HG02759 (cell line): ENCODE results near the gene SETD5.
"Not testable (repeated sequence)": the region's sequence is repeated elsewhere in the genome, so short reads cannot be mapped to it uniquely, and the experiment has no call there.

Experiments
- ATAC-seq: cut with Tn5 transposase; IDR thresholded peaks from one replicate; pipeline ENCODE4 v1.9.1; 2021; ENCODE audit warnings: mild to moderate bottlenecking, moderate library complexity; ENCODE audit not compliant: unreplicated experiment

The SETD5 gene

DNA sequence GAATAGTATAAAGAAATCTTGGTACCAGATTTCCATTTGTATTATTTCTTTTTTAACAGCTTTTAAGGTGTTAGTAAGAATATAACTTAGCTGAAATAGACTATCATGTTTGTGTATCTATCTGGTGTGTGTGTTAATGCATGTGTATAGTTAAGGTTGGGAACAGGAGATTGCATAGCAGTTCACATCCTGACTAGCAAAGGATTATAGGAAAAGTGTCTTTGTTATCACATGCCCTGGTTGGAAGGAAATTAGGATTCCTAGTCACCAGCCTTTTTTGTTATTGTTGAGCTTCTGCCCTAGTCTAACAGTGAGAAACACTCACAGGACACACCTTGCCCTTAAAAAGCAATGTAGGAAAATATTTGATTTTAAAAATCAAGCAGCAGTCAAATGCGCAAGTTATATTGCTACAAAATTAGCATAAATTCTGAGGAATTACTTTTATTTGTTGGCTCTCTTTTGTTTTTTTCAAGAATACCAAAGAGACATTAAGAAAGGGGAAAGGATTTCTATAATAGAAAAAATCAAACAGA is 58.2 kb downstream of the SETD5 start:
- ATAC-seq: no peak

DNA sequence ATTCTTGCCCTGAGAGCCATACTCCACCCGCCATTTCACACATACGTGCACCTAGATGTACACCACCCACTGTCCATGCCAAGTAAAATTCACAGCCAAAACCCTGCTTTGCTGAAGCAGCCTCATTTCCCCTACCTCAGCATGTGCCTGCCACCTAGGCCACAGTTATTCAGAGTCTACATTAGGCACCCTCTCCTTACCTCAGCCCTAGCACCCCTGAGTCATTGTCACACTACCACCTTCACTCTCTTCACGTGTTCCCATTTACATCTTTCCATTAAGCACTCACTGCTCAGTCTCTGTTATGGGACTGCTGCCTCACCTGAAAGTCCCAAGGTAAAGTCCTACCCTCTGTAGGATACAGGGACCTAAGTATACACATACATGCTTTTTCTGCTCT is 70.0 kb downstream of the SETD5 start:
- ATAC-seq: no peak

DNA sequence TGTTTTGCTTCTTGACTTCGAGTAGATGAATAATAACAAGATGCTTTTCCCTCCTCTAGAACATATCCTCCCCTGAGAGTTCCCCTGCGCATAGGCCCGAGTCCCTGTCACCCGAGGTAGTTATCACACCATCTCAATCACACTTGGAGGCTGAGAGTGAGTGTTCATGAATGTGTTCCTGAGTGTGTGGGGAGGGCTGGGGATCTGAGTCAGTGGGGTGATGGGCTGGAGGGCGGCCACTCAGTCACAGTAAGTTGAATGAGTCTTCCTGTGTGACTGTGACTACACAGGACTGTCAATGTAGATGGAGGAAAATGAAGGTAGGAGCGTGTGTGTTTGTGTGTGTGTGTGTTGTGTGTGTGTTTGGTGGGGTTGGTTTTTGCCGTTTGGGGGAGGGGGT is 71.0 kb downstream of the SETD5 start:
- no peak for ATAC-seq

DNA sequence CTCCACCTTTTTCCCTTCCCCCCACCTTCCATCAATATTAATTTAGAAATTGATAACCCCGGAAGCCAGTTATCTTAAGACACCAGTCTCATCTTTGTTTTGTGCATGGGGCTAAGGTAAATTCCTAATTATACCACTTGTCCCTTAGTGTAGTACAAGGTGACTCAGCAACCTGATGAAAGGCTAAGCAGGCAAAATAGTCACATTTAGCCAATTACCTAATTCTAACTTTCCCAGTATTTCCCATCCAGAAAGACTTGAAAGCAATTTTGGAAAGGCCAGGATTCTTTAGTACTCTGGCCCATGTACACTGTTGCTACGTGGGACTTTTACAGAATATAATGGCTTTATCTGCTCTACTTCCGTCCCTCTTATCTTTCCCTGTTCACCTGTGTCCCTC is 72.6 kb downstream of the SETD5 start:
- ATAC-seq: no peak

DNA sequence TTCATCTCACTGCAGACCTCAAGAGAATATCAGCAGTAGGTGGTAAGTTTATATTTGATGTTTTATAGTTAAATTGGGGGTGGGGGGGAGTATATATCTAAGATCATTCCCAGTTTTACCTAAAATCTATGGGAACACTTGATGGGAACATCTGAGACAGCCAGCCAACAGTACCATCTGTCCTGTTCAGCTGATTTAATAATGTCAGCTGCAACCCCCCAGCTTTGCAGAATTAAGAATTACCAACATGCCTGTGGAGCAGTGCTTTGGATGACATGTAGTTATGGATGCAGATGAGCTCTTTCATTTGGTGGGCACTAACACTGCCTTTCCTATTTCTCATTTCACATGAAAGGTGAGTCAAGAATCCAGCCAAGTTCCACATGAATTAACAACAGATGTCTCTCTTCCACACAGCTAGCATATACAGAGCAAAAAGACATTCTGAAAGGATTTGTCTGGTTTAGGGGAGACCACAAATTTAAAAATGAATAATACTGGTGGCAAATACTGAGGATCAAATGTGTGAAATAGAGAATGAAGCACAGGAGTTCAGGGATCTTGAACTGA is 76.2 kb downstream of the SETD5 start:
- ATAC-seq: no peak

DNA sequence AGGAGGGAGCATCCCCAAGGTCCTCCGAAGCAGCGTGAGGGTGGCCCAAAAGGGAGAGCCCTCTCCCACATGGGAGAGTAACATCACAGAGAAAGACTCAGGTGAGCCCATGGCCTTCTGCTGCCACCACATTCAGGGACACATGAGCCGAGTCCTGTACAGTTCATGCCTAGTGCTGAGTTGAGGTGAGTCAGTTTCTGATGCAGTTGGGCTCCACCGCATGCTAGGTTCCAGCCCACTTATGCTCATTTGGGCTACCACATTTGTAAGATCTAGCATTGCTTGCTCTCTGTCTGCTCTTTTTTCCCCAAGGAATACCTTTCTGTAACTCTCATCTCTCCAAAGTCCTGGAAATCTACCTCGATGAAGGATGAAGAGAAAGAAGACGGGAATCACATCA is 77.1 kb downstream of the SETD5 start:
- no peak for ATAC-seq

DNA sequence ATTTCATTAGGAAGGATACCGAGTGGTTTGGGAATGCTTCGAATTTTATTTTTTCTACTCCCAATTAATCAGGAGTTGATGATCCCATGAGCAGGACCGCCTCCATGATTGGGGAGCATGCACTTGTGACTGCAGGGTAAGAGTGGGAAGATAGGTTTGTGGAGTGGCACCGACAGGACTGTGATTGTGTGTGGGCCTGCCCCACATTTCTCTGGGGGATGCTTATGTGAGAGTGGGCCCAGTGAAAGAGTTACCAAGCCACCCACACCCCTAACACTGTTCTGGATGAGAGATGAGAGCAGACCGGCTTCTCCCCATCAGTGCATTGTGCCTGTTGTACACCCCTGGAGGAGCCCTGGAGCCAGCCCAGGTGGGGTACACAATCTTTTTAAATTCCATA is 79.5 kb downstream of the SETD5 start:
- ATAC-seq: no peak

DNA sequence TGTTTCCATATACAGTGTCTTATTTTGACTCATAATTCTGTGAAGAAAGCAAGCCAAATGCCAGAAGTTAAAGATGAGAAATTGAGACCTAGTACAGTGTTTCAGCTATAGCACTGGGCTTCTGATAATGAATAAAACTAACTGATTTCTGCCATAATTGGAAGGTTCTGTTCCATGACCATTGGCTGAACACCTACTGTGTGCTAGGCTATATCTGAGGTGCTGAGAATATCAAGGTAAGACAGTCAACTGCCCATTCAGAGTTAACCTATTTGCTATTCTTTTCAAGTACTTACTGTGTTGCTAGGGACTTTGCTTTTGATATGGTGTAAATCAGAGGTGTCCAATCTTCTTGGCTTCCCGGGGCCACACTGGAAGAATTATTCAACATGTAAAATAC is 82.8 kb downstream of the SETD5 start:
- ATAC-seq: no peak

DNA sequence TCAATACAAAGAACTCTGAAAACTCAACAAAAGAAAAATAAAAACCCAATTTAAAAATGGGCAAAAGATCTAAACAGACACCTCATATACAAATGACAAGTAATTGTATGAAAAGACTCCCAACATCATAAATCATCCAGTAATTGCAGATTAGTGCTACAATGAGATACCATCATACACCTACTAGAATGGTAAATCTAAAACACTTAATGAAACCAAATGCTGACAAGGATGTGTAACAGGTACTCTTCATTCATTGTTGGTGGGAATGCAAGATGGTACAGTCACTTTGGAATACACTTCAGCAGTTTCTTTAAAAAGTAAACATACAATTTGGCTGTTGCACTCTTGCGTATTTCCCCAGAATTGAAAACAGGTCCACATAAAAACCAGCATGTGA is 87.8 kb downstream of the SETD5 start:
- ATAC-seq: no peak

DNA sequence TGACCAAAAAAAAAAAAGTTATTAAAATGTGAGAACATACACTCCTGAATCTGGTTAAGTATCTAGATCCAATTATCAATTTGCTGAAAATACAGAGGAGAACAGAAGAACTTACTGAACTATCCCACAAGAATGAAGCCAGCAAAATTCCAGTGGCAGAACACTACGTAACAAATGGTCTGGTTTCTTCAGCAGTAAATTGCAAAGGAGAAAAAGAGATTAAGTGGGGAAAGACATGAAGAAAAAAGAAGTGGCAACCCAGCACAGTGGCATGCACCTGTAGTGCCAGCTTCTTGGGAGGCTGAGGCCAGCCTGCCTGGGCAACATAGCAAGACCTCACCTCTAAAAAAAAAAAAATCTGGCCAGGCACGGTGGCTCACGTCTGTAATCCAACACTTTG is 94.1 kb downstream of the SETD5 start:
- no peak for ATAC-seq

DNA sequence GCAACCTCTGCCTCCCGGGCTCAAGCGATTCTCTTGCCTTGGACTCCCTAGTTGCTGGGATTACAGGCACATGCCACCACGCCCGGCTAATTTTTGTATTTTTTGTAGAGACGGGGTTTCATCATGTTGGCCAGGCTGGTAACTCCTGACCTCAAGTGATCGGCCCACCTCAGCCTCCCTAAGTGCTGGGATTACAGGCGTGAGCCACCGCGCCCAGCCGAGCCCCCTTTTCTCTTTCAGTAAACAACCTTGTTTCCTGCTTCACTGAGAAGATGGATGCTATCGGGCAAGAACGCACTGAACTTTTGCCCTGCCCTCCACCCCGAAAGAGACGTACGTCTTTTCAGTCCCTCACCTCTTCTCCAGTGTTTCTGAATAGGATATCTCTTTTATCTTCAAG is 96.6 kb downstream of the SETD5 start:
- ATAC-seq: not testable (repeated sequence)

DNA sequence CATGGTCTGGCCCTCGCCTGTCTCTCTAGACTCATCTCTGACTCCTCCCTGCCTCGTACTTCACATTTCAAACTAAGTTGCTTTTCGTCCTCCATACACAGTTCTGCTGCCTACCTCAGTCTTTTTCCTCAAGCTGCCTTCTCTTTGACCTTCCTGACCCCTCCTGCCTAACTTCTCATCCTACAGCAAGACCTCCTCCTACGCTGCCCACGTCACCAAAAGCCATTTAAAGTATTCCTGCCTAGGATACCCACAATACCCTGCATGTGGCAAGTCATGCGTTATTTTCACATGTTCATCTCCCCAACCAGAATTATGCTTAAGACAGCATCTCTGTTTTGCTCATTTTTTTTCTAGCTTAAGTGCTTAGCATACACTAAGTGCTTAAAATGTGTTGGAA is 99.5 kb downstream of the SETD5 start:
- no peak for ATAC-seq

DNA sequence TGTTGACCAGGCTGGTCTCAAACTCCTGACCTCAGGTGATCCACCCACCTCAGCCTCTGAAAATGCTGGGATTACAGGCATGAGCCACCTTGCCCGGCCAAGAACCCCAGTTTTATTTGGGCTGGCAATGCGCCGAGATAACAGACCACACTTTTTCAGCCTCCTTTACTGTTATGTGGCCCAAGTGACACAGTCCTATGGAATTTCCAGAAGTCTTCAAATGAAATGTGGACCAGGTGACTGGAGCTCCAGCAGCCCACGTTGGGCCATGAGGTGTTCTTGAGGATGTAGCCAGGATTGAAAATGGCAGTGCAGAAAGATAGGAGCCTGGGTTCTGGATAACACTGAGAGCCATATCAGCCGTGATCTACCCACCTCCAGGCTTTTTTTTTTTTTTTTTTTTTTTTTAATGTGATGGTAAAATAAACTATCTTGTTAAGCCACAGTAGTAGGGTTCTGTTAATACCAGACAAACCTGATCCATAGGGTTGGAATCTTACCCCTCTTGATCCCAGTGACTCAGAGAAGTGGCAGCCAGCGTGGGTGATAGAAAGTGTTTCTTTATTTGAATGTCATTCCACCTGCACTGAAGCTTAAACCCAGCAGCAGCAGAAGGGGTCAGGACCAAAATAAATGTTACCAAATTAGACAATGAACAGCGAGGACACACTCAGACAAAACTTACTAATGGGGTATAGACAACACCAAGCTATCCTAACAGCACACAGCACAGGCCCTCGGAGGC is 100.6 kb downstream of the SETD5 start:
- no peak for ATAC-seq

DNA sequence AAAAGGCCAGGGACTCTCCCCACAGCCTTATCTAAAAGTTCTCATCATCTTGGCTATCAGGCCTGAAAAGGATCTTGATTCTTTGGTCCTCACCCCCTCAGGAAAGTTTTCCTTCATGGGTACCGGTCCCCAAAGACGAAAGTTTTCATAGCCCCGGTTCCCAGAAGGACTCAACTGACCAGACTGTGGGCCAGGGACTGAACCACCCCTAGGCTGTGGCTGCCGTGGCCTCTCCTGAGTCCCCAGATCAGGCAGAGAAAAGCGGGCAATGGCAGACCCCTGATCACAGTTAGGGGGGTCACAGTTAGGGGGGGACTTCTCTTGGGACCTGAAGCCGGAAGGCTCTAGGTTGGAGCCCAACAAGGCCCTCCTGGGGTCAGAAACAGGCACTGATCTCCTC is 101.4 kb downstream of the SETD5 start:
- no peak for ATAC-seq

DNA sequence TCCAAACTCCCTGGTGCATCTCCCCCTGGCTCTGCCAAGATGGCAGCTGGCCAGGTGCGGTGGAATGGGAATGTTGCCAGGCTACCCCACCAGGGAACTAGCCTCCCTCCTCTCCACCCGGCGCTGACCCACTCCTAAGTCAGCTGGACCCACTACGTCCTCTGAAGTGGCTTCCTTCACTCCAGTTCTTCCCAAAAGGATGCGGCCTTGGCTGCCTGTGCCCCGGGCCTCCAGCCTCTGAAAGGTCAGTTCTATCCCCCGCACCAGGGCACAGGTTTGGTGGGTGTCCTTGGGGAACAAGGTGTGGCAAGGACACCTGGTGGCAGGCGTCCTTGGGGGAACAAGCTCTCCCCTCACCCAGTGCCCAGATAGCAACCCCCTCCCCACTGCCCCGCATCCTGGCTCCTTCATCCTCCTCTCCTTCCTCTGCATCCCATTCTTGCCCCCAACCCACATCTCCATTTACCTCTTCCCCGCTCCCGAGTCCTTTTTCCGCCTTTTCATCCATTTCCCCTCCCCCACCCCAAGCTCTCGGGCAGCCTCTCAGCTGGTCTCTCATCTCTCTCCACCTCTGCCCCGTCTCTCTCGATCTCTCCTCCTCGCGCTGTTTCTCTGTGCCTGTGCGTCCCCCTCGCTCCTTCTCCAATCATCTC is 102.2 kb downstream of the SETD5 start:
- ATAC-seq: no peak

DNA sequence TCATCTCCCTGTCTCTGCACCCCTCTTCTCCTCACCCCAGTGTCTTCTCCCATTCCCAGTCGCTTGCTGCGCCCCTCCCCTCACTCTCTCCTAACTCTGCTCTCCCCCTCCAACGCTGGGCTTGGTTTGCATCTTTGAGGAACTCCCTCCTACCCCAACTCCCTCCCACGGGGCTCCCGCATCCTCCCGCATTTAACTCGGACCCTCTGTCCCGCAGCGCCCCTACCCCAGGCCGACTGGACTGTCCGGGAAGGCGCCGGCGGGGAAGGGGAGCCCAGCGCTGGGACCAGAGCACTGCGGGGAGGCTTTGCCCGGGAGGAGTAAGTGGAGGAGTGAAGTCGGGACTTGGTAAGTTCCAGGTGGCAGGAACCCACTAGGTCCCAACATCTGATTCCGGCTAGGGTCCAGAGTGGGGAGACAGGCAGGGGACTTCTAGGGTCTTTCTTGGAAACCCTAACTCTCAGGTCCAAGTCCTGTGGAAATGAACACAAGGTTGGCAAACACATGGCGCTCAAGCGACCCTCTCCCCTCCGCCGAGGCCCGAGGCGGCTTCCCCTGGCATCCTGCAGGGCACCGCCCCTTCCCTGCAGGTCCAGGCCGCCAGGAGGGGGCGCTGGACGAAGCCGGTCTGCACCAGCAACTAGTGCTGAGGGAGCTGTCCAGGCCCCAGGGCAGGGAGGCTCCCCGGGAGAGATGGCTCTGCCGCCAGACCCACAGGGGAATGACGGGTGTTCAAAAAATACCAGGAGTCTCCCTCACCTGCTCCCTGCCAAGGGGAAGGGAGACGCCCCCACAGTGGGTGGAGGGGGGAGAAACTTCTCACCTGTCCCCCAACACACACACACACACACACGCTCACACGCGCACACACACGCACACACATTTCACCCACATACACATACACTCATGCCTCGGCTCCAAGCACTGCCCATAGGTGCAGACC is 103.0 kb downstream of the SETD5 start:
- ATAC-seq: peak; percentile 58

DNA sequence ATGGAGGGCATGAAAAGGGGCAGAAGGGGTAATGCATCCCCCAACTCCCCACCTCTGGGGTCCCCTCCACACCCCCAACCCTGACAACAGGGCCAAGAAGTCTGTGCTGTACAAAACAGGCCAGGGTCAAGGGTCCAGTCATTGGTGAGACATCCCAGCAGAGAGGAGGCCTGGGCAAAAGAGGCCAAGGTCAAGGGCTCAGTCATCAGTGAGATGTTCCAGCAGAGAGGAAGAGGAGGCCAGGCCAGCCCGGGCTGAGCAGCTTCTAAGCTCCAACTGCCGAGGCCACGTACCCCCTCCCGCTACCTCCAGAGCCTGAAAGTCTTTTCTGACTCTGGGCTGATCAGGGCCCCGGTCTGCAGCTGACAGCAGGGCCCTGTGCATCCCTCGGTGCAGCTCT is 103.8 kb downstream of the SETD5 start:
- ATAC-seq: no peak

DNA sequence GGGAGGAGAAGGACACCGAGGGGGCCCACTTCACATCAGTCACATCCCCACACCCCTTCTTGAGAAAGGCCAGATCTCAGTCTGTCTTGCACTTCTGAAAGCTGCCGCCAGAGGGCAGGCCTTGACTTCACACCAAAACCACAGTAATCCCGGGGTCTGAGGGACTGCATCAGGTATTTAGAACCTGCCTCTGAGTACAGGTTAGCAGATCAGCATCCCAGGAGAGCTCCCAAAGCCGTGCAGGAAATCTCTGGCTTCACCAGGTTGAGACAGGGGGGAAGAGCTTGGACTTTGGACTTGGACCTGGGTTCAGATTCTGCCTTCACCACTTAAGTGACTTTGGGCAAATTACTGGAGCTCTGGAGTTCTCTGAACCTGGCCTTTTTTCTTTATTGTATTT is 105.9 kb downstream of the SETD5 start:
- no peak for ATAC-seq

DNA sequence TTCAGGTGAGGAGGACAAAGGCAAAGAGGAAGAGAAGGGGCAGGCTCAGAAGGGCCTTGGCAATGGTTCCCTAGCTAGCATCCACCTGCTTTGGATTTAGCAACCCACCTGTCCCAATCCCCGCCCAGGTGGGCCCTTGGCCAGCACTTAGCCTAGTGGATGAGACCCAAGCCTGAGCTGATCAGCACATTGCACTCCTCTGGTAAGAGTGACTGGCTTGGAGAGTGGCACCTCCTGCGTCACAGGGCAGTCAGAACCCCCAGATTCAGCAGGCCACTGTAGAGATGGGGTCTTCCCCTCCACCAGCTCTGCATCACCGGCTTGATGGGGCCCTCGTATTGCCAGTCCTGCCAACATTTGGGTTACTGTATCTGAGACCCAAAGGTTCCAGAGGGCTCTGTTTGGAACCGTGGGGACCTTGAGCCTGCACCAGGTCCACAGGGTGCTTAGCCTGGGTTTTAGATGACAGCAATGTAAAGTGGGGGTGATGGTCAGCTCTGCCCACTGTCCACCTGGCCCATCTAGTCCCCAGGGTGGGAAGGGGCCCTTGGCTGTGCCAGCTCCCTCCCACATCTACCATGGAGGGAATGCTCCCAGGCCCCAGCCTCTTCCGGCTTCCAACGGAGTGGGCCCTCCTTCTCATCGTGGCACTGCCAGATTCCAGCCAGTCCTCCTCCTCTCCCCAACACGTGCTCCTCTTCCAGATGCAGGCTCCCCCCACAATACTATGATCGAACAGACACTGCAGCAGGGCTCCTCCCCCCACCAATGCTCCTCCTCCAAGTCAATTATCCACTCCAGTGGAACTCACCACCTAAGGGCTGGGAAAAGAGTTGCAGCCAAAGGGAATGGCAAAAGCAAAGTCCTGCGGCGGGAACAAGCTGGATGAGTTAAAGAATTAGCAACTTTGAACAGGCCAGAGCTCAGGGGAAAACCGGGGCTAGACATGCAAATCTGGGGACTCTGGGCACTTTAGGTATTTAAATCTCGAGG is 110.5 kb downstream of the SETD5 start:
- ATAC-seq: no peak

DNA sequence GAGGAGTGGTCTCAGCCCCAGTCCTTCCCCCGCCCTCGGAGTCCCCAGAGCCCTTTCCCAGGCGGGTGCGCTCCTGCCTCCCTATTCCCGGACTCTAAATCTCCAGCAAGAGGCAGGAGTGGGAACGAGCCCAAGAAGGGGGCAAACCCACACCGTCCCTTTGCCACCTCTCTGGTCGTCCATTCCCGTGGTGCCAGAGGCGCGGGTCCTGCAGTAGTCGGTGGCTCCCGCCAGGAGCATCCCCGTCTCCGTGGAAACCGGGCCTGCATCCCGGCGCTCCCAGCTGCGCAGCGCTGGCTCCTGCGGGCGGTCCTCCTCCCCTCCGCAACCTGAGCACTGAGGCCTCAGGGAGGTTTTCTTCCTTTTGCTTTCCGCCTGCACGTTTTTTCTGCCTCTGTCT is 111.4 kb downstream of the SETD5 start:
- ATAC-seq: no peak
